Kasumi-1 (cell line): ENCODE data around the gene CLCA4.
"Not testable (repeated sequence)": the region's sequence is repeated elsewhere in the genome, so short reads cannot be mapped to it uniquely, and the experiment has no call there.

Experiments used
- DNase-seq, 2 experiments: peaks; one replicate each; lab custom pipeline; 2025; lab: John Stamatoyannopoulos, UW

CLCA4 gene

DNA sequence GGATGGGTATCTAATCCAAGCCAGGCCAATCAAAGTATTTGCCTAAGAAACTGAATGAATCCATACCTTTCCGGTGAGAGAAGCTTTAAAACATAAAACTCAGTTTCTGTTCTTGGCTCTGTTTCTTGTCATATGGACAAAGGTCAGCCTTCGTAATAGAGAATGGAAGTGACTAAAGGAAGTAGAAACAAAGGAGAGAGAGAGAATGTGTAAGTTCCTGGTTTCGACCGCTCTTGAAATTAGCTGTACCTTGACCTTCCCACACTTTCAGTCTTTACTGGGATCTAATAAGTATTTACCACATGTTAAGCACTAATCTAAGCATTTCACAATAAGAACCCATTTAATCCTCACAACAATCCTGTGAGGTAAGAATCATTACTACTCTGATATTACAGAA, 19.6 kb upstream of the CLCA4 start:
- no peak for DNase-seq

DNA sequence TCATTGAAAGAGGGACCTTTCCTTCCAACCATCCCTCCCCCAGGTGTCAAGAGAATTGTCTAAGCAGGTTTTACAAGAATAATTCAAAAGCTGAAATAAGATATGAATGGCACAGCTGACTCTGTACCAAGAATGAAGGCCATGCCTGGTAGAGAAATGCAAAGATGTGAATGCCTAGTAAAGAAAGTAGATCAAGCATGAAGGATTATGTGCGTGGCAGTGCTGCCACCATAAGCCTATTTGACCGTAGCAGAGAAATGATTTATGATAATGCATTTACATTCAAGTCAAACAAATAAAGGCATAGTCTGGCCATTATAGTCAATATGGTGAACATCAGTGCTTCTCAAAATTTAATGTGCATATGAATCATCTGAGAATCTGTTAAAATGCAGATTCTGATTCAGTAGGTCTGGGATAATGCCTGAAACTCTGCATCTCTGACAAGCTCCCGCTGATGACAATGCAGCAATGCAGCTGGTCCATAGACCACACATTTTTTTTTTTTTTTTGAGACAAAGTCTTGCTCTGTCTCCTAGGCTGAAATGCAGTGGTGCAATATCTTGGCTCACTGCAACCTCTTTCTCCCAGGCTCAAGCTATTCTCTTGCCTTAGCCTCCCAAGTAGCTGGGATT, 16.6 kb upstream of the CLCA4 start:
- no peak for DNase-seq

DNA sequence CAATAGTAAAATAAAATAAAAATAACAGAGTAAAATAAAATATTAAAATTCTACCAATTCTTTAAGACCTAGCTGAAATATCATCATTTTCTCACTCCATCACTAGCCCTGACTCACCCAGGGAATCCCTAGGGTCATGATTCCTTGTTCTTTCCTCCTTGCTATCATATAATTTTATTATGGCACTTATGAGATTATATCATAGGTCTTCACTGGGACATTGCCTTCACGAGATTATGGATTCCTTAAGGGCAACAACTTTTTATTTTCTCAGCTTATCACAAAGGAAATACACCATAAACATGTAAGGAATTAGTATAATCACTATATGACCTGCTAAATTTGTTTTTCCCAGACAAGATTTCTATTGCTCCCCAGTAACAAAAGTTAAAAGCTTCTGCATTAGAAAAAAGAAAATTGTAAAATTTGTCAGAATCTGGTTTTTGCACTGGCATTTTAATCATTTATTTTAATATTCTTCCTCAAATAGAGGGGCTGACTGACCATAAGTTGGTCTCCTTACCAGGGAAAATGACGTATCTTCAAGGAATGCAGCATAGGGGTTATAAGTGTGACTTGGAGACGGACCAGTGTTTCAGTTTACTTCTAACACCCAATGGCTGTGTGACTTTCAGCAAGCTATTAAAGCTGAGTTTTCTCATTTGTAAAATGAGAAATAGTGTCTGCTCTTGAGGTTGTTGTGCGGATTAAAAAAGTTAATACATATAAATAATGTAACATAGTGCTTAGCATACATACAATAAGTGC, 8.8 kb upstream of the CLCA4 start:
- no peak for DNase-seq

DNA sequence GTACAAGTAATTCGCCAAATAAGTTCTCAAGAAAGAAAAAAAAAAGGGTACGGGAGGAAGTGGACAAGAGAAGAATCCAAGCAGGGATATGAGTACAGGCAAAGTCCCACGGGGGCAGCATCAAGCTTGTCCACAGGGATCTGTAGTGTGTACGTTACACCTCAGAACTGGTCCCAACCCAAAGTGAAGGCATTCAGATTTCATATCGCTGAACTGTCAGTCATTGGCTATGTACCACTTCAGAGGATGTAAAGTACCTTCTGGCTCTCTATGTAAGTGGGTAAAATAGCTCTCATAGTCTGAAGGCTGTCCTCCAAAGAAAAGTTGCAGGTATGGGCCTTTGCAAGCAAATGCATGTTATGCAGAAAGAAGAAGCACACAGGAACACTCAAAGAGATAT, 8.1 kb upstream of the CLCA4 start:
- no peak for DNase-seq

DNA sequence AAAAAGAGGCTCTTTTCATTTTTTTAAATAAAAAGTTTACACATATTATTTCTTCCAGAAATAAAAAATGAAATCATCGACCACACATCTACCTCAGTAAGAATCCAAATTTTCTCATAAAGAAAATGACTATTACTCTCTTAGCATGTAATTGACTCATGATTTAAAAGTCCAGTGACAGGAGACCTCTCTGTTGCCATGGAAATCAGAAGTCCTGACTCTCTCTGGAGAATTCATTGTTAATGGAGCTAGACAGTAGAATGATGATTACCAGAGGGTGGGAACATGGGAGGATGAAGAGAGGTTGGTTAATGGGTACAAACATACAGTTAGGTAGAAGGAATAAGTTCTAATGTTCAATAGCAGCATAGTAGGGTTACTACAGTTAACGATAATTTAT, 5.0 kb upstream of the CLCA4 start:
- DNase-seq: no peak

DNA sequence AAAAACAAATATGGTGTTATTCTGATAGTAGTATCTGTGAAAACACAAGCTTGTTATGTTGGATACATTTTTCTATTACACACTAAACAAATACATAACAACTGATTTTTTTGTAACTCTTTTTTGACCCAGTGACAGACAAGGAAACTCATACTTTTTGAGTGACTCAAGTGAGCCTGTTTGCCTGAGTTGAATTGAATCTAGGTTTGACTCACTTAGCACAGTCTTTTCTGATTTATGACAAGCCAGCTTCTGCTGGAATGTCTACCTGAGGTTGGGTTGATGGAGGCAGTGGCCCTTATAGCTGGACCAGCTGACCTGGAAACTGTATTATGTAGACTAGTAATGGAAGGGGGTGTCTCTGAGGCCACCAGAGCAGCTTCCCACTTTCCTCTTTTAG, 4.2 kb upstream of the CLCA4 start:
- no peak for DNase-seq

DNA sequence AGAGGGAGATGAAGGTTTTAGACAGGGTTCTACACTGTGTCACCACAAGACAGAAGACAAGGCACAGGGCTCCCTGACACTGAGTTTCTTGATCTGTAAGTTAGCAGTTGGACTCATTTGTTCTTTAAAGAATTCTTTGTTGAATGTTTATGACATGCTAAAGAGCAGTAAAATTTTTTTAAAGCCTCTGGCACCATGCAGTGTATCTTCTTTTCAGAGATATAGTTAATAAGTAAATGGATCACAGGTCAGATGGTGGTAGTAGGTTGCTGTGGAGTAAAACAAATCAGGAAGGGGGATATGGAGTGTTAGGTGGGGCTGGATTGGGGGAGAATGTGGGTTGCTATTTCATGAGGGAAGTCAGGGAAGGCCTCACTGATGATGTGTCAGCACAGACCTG, 2.0 kb downstream of the CLCA4 start:
- DNase-seq: no peak

DNA sequence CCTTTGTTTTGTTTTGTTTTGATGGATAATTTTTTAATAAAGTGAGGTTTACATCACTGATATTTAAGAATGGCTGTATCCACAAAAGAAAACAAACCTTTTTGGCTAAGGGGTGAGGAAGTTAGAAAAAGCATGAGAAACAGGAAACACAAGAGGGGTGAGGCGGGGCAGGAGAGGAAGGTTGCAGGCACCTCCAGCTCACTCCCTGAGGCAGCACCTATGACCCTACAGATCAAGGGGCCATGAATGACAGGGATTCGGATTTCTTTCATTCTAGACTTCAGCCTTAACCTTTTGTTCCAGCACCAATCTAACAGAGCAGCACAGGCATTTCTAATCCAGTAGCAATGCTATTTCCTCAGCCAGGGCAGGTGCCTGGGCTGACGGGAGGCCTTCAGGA, 4.4 kb downstream of the CLCA4 start:
- DNase-seq: no peak

DNA sequence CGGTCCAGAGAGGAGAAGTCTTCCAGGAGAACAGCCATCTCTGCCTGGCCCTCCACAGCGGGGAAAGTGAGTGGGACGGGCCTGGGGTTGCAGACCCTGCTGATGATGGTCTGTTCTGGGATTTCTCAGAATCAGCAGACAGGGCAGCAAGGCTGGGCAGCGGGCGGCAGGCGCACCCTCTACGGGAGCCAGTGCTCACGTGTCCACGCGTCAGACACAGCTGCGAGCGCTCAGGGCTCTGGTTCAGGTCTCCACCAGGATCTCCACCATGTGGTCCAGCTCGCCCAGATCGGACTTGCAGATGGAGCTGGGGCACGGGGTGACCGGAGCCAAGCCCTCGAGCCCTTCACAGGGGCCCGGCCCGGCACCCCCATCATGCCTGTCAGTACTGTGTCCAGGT, 5.5 kb downstream of the CLCA4 start:
- DNase-seq: no peak

DNA sequence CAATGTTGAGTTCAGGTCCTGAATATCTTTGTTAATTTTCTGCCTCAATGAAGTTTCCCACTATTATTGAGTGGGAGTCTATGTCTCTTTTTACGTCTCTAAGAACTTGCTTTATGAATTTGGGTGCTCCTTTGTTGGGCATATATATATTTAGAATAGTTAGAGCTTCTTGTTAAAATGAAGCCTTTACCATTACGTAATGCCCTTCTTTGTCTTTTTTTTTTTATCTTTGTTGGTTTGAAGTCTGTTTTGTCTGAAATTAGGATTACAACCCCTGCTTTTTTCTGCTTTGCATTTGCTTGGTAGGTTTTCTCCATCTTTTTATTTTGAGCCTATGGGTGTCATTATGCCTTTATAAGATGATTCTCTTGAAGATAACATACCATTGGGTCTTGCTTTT, 10.9 kb downstream of the CLCA4 start:
- no peak for DNase-seq

DNA sequence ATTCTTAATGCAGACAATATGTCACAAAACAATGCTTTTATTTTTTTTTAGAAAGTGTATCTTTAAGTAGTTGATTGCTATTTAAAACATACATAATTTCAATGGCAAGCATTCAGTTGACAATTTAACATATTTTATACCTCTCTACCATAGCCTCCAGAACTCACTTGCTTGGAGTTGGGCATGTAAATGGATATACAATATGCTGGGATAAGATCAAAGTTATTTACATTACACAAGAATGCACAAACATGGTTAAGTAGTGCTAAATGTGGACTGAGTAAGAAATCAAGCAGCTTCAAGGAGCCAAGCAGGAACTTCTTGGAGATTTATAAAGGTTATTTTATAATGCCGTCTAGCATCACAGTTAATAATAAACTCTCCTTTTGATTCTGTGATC, 17.0 kb downstream of the CLCA4 start:
- DNase-seq: no peak

DNA sequence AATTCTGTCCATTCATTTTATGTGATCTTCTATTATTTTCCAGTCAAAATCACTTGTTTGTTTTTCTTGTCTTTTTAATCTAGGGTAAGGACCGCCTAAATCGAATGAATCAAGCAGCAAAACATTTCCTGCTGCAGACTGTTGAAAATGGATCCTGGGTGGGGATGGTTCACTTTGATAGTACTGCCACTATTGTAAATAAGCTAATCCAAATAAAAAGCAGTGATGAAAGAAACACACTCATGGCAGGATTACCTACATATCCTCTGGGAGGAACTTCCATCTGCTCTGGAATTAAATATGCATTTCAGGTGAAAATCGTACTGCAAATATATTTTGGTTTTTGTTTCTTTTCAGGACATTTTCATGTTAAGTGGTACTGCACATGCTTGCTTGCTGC, 20.5 kb downstream of the CLCA4 start:
- DNase-seq: no peak

DNA sequence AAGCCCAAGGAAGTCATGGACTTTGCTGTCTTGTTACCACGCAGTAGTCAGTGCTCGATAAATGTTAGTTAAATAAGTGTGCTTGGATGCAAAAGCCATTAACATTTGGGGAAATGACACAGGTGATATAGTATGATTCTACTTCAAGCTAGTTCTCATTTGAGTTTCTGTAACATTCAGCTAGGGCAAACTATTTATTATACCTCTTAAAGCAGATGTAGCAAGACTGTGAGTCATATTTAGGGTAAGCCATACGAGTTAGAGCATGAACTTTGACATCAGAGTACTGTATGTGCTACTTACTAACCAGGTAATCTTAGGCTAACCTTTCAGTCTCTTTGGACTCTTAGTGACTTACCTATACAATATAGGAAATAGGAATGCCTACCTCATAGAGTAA, 21.0 kb downstream of the CLCA4 start:
- DNase-seq: no peak

DNA sequence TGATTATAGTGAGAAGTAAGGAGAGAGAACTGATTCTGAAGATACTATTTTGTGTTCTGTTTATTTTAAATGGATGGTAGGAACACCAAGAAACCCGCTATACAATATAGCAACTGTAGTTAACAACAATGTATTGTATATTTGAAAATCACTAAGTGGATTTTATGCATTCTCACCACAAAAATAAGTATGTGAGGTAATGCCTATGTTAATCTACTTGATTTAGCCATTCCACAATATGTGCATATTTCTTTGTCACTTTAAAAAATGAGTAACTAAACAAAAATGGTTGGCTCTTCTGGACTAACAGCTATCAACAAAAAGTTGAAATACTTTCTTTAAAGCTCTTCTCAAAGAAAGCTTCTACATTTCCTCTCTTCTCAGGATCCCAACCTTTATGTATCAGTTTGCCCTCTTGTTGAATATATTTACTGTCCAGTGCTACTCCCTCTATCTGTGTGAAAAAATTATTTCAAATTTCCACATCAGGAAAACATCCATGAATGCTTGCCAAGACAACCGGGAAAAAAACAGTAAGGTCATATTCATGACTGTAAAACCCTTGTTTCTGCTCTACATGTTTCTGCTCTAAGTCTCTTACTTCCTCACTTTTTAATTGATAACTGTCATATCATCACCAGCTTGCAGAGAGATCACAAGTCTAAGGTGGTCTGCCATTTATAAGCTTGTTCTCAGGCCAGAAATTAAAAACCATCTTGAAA, 27.0 kb downstream of the CLCA4 start:
- DNase-seq: no peak

DNA sequence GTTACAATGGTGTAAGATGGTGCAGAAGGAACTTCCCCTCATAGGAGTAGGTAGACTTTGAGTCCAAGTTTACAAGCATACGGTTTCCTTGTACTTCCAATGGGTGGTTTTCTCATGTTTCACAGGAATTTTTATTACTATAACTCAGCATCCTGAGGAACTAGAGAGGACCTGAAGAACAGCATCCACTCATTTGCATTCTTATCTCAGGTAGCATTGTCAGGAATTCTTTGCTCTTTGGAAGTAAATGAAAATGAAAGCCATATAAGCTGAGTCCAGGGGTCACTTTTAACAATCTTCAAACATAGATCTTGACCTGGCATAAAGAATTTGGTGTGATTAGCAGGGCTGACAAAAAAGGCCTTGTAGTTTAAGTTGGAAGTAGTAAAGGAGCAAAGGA, 34.4 kb downstream of the CLCA4 start:
- no peak for DNase-seq

DNA sequence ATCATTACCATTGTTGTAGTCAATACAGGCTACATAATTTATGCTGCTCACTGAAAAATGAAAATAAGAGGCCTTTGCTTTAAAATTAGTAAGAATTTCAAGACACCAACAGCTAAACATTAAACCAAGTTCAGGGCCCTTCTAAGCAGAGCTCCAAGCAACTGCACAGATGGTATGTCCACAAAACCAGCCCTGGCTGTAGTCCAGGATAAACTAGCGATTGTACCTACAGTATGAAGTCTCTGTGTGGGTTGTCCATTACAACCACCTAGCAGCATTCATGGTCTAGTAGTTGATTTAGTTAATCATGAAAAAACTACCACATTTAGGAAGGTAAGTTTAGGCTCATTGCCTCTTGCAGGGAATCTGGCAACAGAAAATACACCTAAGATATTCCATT, 35.3 kb downstream of the CLCA4 start:
- DNase-seq: no peak

DNA sequence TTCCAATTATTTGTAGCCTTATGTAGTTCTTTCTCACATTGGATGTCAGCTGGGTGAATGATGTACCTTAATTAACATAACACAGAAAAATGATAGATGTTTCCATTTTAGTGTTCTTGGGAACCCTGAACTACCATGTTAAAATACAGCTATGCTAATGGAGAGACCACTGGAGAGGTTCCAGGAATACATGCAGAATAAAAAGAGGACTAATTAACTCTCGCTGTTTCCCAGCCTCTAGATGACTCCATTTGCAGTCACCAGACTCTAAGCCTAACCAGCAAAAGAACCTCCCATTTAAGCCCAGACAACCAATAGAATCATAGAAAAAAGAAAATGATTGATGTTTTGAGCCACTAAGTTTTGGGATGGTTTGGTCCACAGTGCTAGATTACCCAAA, 36.2 kb downstream of the CLCA4 start:
- DNase-seq: no peak

DNA sequence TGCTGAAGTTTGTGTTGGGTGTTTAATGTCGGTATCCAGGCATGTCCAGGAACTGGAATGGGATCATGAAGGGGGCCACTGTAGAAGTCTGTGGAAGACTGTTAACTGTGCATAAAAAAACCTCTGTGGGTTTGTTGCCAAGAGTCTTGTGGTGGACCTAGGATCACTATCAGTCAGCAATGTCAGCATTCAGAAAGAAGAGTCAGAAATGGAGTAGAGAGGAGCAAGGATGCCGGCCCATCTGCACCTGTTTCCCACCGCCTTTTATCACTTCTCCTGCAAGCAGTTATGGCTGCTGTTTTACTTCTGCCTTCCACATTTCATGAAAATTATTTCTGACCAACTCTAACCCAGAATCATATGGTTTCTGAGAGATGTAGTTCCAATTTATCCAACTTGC, 36.7 kb downstream of the CLCA4 start:
- DNase-seq: no peak

DNA sequence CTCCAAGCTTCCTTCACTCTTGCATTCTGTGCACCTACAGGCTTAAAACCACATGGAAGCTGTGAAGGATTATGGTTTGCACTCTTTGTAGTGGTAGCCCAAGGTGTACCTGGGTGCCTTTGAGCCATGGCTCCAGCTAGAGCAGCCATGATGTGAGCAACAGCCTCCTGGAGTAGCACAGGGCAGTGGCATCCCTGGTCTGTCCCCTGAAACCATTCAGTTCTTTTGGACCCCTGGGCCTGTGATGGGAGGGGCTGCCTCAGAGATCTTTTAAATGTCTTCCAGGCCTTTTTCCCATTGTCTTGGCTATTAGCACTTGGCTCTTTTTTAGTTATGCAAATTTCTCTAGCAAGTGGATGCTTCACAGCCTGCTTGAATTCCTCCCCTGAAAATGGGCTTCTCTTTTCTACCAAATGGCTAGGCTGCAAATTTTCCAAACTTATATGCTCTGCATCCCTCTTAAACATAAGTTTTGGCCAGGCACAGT, 47.4 kb downstream of the CLCA4 start:
- no peak for DNase-seq

DNA sequence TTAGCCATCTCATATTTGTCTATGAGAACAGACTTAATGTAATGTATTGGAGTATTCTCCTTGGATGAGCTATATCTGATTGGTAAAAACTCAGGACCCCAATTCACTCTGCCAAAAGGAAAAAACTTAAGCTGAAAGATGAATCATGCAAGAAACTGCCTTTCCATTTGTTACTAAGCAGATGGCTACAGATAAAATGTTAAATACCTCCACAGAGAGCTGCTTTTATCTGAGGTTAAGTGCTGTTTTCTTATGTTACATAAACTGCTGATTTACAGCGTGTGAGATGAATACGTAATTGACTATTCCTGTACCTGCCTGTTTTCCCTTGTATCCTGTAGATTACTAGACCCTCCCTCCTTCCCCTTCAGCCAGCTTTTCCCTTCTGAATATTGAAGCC, 49.3 kb downstream of the CLCA4 start:
- no peak for DNase-seq

DNA sequence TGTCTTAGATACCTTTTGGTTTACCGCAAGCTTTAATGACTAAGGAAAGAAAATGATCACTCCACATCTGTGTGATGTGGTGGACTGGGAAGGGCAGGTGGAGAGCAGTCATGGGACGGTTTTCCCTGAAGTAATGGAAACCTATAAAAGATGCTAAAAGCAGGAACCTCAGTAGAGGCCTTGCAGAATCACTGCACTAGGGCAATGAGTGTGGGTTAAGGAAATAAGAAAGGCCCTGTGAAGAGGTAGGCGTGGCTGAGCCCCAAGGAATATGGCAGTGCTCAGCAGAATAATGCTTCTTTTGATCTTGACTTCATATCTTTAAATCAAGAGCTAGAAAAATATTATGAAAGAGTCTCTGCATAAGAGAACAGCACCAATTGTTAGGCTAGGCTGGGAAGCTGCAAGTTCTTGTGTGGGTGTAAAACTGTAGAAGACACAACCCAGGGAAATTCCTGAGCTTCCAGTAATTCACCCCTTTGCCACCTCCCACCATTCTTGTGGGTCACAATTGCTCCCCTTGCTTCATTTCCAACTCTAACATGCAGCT, 49.9 kb downstream of the CLCA4 start:
- DNase-seq: no peak

DNA sequence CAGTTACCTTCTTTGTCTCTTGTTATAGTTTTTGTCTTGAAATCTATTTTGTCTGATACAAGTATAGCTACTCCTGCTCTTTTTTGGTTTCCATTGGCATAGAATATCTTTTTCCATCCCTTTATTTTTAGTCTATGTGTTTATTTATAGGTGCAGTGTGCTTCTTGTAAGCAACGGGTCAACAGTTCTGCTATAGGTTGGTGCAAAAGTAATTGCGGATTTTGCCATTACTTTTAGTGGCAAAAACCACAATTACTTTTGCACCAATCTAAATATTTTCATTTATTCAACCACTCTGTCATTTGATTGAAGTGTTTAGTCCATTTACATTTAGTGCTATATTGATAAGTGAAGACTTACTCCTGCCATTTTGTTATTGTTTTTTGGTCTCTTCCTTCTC, 59.2 kb downstream of the CLCA4 start:
- DNase-seq: not testable (repeated sequence)

DNA sequence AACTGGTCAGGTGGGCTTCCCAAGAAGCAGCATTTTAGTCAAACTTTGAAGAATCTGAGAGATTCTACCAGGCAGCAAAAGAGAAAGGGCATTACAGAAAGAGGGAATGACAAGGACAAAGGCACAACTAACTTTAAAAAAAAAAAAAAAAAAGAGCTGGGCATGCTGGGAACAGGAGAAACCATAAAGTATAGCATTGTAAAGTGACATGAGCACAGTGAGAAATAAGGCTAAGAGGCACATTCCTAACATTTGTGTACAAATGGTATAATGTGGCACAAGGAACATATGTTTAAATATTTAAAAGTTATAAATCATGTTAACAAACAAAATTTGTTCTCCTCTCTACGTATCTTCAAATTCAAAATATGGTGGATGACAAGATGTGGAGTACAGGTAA, 69.6 kb downstream of the CLCA4 start:
- DNase-seq: no peak
